ENCODE results near the gene DRAM1.

DRAM1 gene

GRCh38 chr12:101855364-101855884, 22.0 kb upstream of the DRAM1 start:
- TF ChIP-seq CTCF (IDR thresholded peaks at IDR 0.05): no peak

GRCh38 chr12:101855976-101856375, 21.4 kb upstream of the DRAM1 start:
- TF ChIP-seq CTCF (IDR thresholded peaks at IDR 0.05): no peak

GRCh38 chr12:101857043-101857558, 20.3 kb upstream of the DRAM1 start:
- no peak for TF ChIP-seq CTCF (IDR thresholded peaks at IDR 0.05)

GRCh38 chr12:101858361-101858760, 19.0 kb upstream of the DRAM1 start:
- no peak for TF ChIP-seq CTCF (IDR thresholded peaks at IDR 0.05)

- no peak for TF ChIP-seq CTCF (IDR thresholded peaks at IDR 0.05)
These were observed 17.4 kb upstream of the DRAM1 start for GRCh38 chr12:101859664-101860607.

- TF ChIP-seq CTCF (IDR thresholded peaks at IDR 0.05): no peak
These were observed 15.1 kb upstream of the DRAM1 start for GRCh38 chr12:101862245-101862644.

GRCh38 chr12:101863981-101864380, 13.4 kb upstream of the DRAM1 start:
- no peak for TF ChIP-seq CTCF (IDR thresholded peaks at IDR 0.05)
